NOMO-1 treated with DMSO at 0.1 percent for 48 hours (cell line): ENCODE measurements around the gene PRR29.
"Not testable (repeated sequence)": the region's sequence is repeated elsewhere in the genome, so short reads cannot be mapped to it uniquely, and the experiment has no call there.

ENCODE experiments used
- DNase-seq: peaks from one replicate; lab custom pipeline; 2025; ENCODE audit not compliant: unreplicated experiment; lab: John Stamatoyannopoulos, UW

The PRR29 gene

DNA sequence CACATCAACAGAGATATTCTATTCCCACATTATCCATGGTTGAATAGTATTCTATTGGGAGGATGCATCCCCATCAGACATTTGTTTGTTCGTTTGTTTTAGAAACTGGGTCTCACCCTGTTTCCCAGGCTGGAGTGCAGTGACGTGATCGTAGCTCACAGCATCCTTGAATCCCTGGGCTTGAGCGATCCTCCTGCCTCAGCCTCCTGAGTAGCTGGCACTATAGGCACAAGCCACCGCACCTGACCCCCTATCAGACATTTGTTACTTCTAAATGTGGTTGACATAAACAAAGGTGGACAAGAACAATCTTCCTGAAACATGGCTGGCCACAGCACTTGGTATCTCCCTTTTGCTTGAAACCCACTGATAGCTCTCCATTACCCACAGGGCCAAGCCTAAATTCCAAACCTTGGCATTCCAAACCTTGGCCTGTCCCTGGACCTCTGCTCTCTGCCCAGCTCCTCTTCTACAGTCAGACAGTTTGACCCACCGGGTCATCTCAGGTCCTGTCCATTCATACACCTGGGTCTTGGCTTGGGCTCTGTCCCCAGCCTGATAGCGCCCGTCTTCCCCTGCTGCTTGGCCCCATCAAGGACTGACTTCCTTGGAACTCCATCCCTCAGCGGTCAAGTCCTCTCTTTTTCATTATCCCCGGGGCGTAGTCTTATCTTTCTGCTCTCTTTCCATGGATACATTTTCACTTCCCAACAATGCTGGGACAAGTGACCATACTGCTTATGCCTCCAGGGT is 1.5 kb upstream of the PRR29 start:
- no peak for DNase-seq

GRCh38 chr17:63997341-63998048 is 656 bp upstream of the PRR29 start:
- no peak for DNase-seq

DNA sequence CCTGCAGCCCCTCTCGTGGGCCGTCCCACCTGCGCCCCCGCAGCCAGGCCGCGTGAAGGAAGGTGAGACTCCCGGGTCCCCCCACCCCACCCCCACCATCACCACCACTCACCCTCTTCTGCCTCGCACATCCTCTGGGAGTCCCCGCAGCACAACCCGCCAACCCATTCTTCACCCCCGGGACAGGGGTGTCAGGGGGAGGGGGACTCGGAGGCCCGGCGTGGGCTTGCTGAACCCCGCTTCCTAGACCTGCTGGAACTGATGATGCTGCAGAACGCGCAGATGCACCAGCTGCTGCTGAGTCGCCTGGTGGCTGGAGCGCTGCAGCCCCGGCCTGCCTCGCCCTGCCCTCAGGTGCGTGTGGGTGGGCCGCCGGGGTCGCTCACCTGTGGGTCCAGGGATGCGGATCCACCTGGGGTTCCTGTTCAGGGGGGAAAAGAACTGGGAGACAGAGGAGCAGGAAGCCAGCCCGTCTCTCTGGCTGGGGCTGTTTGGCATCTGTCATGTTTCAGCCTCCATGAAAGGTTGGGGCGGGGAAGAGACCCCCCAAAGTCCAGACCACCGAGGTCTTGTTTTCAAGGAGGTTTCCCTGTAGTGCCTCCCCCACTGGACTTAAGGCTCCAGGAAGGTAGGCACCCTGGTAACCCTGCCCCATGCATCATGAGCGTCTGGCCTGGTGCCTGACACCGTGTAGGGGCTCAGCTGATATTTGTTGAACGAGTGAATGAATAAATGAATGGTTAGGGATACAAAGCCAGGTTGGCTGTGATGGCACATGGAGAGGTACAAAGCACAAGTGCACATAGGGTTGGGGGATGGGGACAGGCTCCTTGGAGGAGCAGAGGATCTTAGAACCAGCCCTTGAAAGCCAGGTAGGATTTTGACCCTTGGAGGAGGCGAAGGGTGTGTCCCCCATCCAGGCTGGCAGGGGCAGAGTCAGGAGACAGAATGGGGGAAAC is 849 bp downstream of the PRR29 start:
- DNase-seq: no peak

DNA sequence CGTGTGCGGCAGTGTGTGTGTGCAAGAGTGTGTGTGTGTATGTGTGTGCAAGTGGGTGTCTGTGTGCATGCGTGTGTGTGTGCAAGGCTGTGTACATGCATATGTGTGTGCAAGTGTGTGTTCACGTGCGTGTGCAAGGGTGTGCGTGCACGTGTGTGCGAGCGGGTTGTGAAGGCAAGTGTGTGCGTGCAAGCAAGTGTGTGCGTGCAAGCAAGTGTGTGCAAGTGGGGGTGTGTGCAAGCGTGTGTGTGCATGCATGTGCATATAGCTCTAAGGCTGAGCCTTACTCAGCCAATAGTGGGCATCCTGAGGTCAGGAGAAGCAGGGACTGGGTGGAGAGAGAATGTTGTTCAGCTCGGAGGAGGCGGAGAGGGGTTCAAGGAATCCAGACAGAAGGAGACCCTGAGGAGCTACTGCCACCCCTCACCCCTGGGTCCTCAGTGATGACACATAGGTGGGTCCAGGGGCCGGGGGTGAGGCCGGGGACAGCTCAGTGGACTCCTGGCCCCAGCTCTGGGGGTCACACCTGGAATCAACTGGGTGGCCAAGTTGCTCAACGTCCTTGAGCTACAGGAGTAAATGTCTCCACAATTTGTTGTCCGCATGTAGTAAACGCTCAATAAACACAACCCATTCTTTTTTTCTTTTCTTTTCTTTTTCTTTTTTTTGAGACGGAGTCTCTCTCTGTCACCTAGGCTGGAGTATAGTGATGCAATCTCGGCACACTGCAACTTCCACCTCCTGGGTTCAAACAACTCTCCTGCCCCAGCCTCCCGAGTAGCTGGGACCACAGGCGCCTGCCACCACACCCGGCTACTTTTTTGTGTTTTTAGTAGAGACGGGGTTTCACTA is 1.8 kb downstream of the PRR29 start:
- DNase-seq: no peak

DNA sequence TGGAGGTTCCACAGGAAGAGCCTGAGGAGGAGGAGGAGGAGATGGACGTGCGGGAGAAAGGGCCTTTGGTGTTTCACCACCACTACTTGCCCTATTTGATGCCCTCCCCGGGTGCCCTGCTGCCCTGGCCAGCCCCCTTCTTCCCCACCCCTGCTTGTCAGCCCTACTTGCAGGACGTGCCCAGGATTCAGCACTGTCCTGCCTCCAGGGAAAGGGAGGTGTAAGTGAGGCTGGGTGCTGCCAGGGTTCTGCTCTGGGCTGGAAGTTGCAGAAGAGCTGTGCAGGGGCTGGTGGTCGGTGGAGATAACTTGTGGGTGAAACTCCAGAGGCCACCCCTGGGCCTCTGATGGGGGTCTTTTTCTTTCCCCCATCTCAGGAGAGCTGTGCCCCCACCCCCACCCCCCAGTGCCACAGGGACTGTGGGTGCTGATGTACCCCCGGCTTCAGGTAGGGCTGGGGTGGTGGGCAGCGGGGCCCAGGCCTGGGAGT is 3.0 kb downstream of the PRR29 start:
- DNase-seq: no peak

- no peak for DNase-seq
These were observed 3.8 kb downstream of the PRR29 start for GRCh38 chr17:64001763-64002529.

- no peak for DNase-seq
These were observed 4.7 kb downstream of the PRR29 start for GRCh38 chr17:64002658-64003525.

DNA sequence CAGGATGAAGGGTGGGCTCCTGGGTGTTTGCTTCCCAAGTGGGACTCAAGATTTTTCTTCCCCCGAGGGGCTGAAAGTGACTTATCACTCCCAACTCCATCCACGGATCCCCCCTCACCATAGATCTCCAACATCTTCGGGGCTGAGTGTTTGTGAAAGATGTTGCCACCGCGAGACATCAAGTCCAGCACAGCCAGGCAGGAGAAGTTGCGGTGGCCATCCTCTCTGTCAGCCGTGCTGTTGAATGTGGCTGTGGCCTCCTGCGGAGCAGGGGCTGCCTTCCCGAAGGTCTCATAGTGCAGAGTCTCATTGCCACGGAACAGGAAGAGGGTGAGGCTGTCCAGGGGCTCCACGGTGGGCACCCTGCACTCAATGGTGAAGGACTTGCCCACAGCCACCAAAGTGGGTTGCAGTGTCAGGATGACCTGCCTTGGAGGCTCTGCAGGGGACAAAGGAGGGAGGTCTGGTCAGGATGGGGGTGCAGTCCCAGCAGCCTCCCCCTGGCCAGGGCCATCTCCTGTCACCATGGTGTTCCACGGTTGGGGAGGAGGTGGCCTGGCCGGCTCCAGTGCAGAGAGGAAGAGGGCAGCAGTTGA is 5.5 kb downstream of the PRR29 start:
- no peak for DNase-seq

DNA sequence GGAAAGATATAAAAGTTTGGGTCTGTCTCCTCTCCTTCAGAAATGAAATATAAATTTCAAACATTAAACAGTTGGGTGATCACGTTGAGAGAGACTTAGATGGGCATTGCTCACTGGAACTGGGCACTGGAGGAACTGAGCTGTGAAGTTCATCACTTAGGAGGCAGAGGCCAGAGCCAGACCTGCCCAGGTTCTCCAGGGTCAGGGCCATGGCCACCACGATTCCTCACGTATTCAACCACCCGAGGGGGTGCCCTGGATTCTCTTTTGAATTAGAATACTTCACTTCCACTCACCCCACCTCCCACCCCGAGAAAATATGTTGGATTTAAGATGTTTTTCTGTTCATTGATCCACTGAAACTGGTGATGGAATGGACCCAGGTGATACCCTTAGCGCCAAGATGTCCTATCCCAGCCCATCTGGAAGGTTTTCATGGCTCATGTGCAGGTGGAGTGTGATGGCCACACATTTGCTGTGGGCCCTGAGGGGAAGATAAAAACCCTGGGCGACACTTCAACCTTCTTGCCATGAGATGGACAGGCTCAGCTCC is 6.1 kb downstream of the PRR29 start:
- DNase-seq: no peak

GRCh38 chr17:64004903-64005733 is 7.0 kb downstream of the PRR29 start:
- no peak for DNase-seq

GRCh38 chr17:64005734-64006167 is 7.6 kb downstream of the PRR29 start:
- no peak for DNase-seq

DNA sequence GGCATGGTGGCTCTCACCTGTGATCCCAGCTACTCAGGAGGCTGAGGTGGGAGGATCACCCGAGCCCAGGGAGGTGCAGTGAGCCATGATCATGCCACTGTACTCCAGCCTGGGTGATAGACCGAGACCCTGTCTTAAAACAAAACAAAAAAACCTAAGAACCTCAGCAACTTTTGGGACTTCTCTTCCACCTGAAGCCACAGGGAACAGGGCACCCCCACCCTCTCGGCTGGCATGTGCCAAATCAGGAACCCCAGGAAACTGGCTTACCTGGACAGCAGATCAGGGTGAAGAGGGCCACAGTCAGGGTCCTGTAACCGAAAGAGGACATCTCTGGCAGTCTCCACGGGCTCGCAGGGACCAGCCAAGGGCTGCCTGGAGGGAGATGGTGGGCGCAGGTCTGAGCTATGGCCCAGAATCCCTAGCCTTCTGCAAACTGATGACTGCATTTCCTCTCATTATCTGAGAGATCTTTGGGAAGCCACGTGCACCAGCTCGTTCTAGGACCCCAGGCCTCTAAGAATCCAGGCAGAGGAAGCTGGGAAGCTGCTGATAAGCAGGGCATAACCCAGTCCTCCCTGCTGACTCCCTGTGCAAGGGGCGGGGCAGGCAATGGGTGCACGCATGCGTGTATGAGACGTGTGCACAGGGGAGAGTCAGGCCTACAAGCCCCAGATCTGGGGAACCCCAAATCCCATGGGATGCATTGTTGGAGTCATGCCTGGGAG is 8.4 kb downstream of the PRR29 start:
- DNase-seq: no peak

- DNase-seq: not testable (repeated sequence)
These were observed 9.1 kb downstream of the PRR29 start for GRCh38 chr17:64007089-64007837.

GRCh38 chr17:64007838-64008282 is 9.7 kb downstream of the PRR29 start:
- DNase-seq: no peak

DNA sequence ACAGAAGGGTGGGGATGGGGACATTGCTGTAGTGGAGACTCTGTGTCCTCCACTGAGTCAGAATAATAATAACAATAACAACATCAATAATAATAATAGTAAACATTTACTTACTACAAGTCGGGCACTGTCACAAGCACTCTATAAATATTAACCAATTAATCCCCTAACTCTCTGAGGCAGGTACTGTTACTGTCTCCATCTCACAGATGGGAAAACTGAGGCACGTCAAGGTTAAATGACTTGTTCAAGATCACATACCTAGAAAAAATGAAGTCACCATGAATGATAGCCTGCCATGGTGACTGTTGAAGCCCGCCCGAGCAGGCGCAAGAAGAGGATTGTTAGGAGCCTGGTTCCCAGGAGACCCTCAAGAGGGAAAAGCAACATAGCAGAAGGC is 10.2 kb downstream of the PRR29 start:
- no peak for DNase-seq

DNA sequence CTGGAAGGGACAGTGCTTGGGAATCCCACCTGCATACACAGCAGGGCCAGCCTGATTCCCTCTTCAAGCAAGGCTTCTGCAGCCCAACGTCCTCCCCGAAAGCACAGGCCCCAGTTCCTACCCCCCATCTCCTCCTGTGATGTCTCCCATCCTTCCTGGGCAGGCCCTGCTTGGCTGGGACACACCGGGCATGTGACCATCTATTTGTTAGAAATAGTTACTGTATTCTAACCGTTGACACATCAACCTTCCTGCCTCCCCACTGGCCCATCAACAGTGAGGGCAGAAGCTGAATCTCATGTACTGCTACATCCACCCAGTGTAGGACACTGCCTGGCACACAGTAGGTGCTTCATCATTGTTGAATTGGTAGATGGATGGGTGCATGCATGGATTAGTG is 10.7 kb downstream of the PRR29 start:
- no peak for DNase-seq
